Activated T-helper 17 cell treated with anti-CD3 and anti-CD28 coated beads, Interleukin-2, amount 50 U/mL, for 72 hours (primary cell): Measurements from ENCODE around the gene ARFGAP1. TPM values are rescaled to one million over a fixed set of nuclear protein-coding genes. Genes with fewer than 3 reads are reported as not detected.

Source experiments
- ATAC-seq: fragments of 150-1000 bp; cut with Tn5 transposase; replicated peaks from 2 replicates; pipeline ENCODE4 v1.10.0; 2021; ENCODE audit warnings: mild to moderate bottlenecking, moderate library complexity
- H3K27ac Mint-ChIP-seq: one replicate; pipeline ENCODE4 v1.8.0; 2022; ENCODE audit warnings: mixed read lengths
- H3K27me3 Mint-ChIP-seq: one replicate; pipeline ENCODE4 v1.8.0; 2022; ENCODE audit warnings: mixed read lengths
- H3K36me3 Mint-ChIP-seq: one replicate; pipeline ENCODE4 v1.8.0; 2022; ENCODE audit warnings: low read depth, mild to moderate bottlenecking, mixed read lengths
- H3K4me1 Mint-ChIP-seq: one replicate; pipeline ENCODE4 v1.8.0; 2022; ENCODE audit warnings: mixed read lengths
- H3K4me3 Mint-ChIP-seq: one replicate; pipeline ENCODE4 v1.8.0; 2022; ENCODE audit warnings: mild to moderate bottlenecking, mixed read lengths
- H3K9me3 Mint-ChIP-seq: one replicate; pipeline ENCODE4 v1.8.0; 2022; ENCODE audit warnings: mixed read lengths
- total RNA-seq, 2 donors: library from RNA; stranded (reverse); gene quantifications; one replicate each; pipeline ENCODE4 v1.2.3, GENCODE V29; 2022

The ARFGAP1 gene
- total RNA-seq, 2 donors from 2014 or later = 63.1 to 70.5 TPM

DNA sequence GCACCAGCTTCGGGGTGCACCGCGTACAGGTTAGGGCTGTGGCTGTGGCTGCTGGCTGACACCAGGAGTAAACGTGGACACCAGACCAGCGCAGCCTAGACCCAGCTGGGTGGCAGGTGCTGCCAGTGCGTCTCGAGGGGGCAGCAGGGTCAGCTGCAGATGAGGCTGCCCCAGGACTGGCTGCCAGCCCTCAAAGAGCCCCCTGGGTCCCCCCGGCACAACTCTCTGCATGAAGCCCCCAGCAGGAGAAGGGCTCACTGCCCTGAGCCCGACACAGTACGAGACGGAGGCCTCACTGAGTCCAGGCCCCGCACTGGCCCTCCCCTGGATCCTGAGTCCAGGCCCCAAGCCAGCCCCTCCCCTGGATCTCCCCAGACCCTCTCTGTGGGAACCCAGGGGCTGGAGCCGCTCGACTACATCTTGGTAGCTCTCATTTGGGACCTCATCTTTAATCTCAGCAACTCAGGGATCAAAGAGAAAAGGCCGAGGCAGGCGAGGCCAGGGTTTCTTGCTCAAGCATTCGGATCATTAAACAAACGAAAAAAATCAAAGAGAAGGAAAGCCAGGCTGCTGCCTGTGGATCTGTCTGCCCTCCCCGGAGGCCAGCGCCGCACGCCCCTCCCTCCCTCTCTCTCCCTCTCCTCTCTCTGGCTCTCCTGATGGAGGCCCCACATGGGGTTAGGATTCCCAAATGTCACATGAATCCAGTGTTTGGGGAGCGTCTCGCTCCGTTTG, 11.4 kb upstream of the ARFGAP1 start:
- peaks cover 6% of the 10 kb centered on the region for H3K4me1 Mint-ChIP-seq
- no peaks in the 10 kb centered on the region for H3K36me3 Mint-ChIP-seq
- no peaks in the 10 kb centered on the region for H3K9me3 Mint-ChIP-seq
- ATAC-seq = no peak
- no peak overlapping the region for H3K27ac Mint-ChIP-seq
- H3K4me3 Mint-ChIP-seq = no peak overlapping the region
- peaks cover 28% of the 10 kb centered on the region for H3K27me3 Mint-ChIP-seq

DNA sequence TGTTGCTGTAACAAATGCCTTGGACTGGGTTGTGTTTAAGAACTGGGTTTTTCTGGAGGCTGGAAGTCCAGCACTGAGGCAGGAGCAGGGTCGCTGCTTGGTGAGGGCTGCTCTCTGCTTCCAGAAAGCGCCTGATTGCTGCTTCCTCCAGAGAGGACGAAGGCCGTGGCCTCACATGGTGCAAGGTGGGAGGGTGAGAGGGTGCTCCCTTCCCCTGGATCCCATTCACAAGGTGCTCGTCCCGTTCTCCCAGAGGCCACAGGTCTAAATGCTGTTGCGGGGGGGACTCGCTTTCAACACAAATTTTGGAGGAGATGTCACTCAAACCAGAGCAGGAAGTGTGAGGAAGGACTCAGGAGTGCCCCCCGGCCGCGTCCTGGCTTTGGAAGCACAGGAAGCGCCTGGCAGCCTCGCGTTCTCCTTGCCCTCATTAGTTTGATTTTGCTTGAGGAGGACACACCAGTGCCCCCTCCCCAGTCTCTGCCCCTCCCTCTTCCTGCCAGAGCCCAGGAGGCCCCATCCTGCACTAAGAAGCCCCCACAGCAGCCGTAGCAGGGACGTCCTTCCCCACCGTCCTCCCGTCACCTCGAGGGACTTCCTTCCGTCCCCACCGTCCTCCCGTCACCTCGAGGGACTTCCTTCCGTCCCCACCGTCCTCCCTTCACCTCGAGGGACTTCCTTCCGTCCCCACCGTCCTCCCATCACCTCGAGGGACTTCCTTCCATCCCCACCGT, 10.7 kb upstream of the ARFGAP1 start:
- Mint-ChIP-seq H3K36me3 (no peaks in the 10 kb centered on the region), H3K27ac (no peak overlapping the region), H3K27me3 (peaks cover 21% of the 10 kb centered on the region), H3K4me3 (no peak overlapping the region), H3K9me3 (no peaks in the 10 kb centered on the region), H3K4me1 (peaks cover 3% of the 10 kb centered on the region)
- ATAC-seq = no peak

- H3K9me3 Mint-ChIP-seq = no peaks in the 10 kb centered on the region
- H3K27me3 Mint-ChIP-seq = peaks cover 17% of the 10 kb centered on the region
- H3K27ac Mint-ChIP-seq = no peak overlapping the region
- ATAC-seq = no peak
- H3K36me3 Mint-ChIP-seq = no peaks in the 10 kb centered on the region
- no peak overlapping the region for H3K4me3 Mint-ChIP-seq
- no peaks in the 10 kb centered on the region for H3K4me1 Mint-ChIP-seq
Measured at GRCh38 chr20:63262836-63263235, 9.8 kb upstream of the ARFGAP1 start.

DNA sequence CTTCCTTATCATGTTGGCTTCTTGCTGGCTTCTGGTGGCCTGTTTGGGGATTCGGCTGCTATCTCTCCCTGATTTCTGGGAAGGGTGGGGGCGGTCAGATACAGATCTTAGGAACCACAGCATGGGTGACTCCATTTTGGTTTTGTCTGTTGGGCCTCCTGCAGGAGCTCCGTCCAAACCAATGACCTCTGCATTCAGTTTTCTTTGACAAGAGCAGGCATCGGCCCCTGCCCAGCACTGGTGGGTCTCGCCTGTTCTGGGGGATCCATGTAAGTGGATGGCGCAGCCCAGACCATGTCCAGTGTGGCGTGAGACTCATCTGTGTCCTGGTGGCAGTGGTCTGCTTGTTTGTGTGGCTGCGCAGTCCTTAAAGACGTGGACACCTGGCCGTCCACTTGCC, 8.6 kb upstream of the ARFGAP1 start:
- Mint-ChIP-seq H3K4me1 (no peaks in the 10 kb centered on the region), H3K36me3 (no peaks in the 10 kb centered on the region), H3K27ac (no peak overlapping the region), H3K9me3 (no peaks in the 10 kb centered on the region), H3K27me3 (peaks cover 17% of the 10 kb centered on the region), H3K4me3 (no peak overlapping the region)
- no peak for ATAC-seq

DNA sequence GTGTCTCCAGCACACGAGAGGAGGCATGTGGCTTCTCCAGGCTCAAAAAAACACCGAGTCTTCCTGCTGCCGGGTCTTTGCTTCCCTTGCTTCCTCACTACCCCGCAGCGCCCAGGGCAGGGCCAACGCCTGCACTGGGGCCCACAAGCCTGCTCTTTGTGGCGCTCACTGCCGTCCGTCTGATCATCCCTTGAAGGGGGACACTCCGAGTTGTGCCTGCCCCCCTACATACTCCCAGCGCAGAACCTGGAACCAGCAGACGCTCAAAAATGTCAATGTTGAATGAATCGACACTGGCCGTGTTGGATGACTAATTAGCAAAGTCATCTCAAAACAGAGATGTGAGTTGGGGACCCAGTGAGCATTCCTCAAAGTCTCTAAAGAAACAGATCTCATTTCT, 8.1 kb upstream of the ARFGAP1 start:
- no peak overlapping the region for H3K27ac Mint-ChIP-seq
- H3K27me3 Mint-ChIP-seq = peaks cover 13% of the 10 kb centered on the region
- no peak overlapping the region for H3K4me3 Mint-ChIP-seq
- no peaks in the 10 kb centered on the region for H3K36me3 Mint-ChIP-seq
- H3K4me1 Mint-ChIP-seq = no peaks in the 10 kb centered on the region
- no peak for ATAC-seq
- no peaks in the 10 kb centered on the region for H3K9me3 Mint-ChIP-seq

- H3K4me3 Mint-ChIP-seq = no peak overlapping the region
- ATAC-seq = no peak
- H3K27ac Mint-ChIP-seq = no peak overlapping the region
- no peaks in the 10 kb centered on the region for H3K4me1 Mint-ChIP-seq
- H3K36me3 Mint-ChIP-seq = no peaks in the 10 kb centered on the region
- H3K27me3 Mint-ChIP-seq = peaks cover 13% of the 10 kb centered on the region
- H3K9me3 Mint-ChIP-seq = no peaks in the 10 kb centered on the region
Measured at GRCh38 chr20:63265891-63266515, 6.6 kb upstream of the ARFGAP1 start.

- Mint-ChIP-seq H3K9me3 (no peaks in the 10 kb centered on the region), H3K36me3 (no peaks in the 10 kb centered on the region), H3K4me3 (no peak overlapping the region), H3K27ac (no peak overlapping the region), H3K27me3 (peaks cover 13% of the 10 kb centered on the region), H3K4me1 (peaks cover 5% of the 10 kb centered on the region)
- ATAC-seq = no peak
Measured at GRCh38 chr20:63267691-63268090, 4.9 kb upstream of the ARFGAP1 start.

DNA sequence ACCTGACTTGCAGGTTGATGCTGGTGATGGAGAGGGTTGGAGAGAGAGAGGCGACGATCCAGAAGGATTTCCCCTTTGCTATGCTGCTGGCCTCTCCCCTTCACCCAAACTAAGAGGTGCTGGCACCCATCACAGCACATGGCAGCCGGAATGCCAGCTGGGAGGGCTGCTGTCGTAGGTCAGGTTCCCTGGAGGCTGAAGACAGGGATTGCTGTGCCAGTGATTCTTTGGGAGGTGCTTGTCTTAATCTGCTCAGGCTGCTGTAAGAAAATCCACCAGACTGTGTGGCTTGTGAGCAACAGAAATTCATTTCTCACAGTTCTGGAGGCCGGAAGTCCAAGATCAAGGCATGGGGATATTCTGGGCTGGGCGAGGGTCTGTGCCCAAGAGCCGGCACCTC, 4.4 kb upstream of the ARFGAP1 start:
- ATAC-seq = no peak
- Mint-ChIP-seq H3K36me3 (no peaks in the 10 kb centered on the region), H3K9me3 (no peaks in the 10 kb centered on the region), H3K27ac (no peak overlapping the region), H3K4me1 (peaks cover 5% of the 10 kb centered on the region), H3K27me3 (peaks cover 9% of the 10 kb centered on the region), H3K4me3 (no peak overlapping the region)

- H3K4me3 Mint-ChIP-seq = no peak overlapping the region
- H3K27me3 Mint-ChIP-seq = peaks cover 9% of the 10 kb centered on the region
- peaks cover 9% of the 10 kb centered on the region for H3K4me1 Mint-ChIP-seq
- no peaks in the 10 kb centered on the region for H3K36me3 Mint-ChIP-seq
- no peak for ATAC-seq
- H3K9me3 Mint-ChIP-seq = no peaks in the 10 kb centered on the region
- H3K27ac Mint-ChIP-seq = no peak overlapping the region
Measured at GRCh38 chr20:63268671-63269439, 3.8 kb upstream of the ARFGAP1 start.

GRCh38 chr20:63269724-63270123, 2.9 kb upstream of the ARFGAP1 start:
- H3K4me3 Mint-ChIP-seq = no peak overlapping the region
- H3K4me1 Mint-ChIP-seq = peaks cover 11% of the 10 kb centered on the region
- H3K9me3 Mint-ChIP-seq = no peaks in the 10 kb centered on the region
- H3K36me3 Mint-ChIP-seq = no peaks in the 10 kb centered on the region
- no peak overlapping the region for H3K27ac Mint-ChIP-seq
- H3K27me3 Mint-ChIP-seq = peaks cover 6% of the 10 kb centered on the region
- no peak for ATAC-seq

DNA sequence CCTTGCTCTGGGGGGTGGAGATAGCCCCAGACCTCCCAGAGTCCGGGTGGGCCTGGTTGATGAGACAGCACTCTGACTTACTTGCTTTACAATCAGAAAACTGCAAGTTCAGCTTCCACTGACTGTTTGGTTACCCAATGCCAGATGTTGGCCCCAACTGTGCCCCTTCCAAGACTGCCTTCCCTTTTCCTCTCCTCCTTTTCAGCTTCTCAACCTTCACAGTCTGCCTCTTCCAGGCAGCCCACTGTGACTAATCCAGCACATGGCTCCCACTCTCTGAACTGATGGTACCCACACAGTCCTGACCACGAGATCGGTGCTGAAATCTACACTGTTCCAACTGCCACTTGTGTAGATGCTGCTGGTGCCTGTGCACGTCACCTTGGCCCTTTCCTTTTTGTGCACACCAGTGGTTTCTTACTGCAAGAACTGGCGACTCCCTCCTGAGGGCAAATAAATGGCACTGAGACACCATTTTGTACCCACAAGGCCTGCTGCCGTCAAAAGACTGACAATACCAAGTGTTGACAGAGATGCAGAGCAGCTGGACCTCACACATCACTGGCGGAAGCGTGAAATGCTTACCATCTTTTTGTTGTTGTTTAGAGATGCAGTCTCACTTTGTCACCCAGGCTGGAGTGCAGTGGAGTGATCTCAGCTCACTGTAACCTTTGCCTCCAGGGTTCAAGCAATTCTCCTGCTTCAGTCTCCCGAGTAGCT, 1.8 kb upstream of the ARFGAP1 start:
- Mint-ChIP-seq H3K9me3 (no peaks in the 10 kb centered on the region), H3K27me3 (peaks cover 5% of the 10 kb centered on the region), H3K4me3 (peak overlapping the region; percentile 91), H3K27ac (no peak overlapping the region), H3K4me1 (peaks cover 11% of the 10 kb centered on the region), H3K36me3 (no peaks in the 10 kb centered on the region)
- no peak for ATAC-seq

DNA sequence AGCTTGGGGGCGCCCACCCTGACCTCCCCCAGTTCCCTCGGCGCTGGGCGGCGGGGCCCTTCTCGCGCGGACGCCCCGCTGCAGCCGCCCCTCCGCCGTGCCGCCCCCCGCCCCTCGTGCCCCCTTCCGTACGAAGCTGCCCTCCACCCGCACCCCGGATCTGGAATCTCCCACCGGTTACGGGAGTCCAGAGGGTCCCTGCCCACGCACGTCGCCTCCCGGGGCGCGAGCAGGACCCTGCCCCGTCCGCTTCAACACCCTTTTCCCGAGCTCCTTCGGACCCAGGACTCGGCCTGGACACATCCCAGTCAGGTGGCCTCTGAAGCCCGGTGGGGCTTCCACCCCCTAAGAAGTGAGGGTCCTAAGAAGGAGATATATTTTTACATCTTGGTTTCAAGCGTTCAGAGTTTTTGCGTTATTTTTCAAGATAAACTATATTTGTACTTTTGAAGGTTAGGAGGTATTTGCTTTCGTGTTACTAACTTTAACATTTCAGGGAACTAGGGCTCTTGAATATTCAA, 506 bp downstream of the ARFGAP1 start:
- no peak for ATAC-seq
- H3K27ac Mint-ChIP-seq = peak overlapping the region; percentile 95
- no peaks in the 10 kb centered on the region for H3K9me3 Mint-ChIP-seq
- peaks cover 11% of the 10 kb centered on the region for H3K4me1 Mint-ChIP-seq
- H3K36me3 Mint-ChIP-seq = peaks cover 22% of the 10 kb centered on the region
- H3K27me3 Mint-ChIP-seq = no peaks in the 10 kb centered on the region
- peak overlapping the region; percentile 91 for H3K4me3 Mint-ChIP-seq

DNA sequence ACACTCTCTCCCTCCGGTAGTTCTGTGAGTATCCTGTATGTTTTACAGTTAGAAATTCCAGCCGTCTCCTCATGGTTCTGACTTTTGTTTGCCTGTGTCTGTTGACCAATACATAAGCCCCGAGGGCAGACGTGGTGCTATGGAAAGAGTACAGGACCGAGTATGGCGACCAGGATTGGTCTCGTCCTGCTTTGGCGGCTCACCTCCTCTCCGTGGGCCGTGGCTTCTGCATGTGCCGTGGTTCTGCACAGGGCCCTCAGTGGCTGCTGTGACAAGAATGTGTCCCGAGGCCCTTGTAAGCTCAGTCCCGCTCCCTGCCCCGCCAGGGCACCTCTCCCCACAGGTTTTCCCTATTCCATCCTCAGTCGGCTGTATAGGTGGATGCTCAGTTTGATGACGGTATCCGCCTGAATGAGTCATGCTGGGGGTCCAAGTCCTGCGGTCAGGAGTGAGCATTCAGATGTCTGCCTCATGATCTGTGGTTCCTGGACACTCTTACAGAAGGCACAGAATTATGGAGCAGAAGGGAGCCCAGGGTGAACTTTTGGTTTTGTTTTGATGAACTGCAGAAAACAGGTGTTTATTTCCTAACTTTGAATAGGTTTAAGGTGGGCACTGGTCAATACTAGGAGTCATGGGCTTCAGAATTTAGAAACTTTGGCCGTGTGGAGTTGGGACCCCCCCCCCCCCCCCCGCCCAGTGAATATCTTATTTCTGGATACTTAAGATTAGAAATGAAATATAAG, 1.2 kb downstream of the ARFGAP1 start:
- no peak for ATAC-seq
- Mint-ChIP-seq H3K4me3 (peak overlapping the region; percentile 91), H3K36me3 (peaks cover 29% of the 10 kb centered on the region), H3K4me1 (peaks cover 11% of the 10 kb centered on the region), H3K27ac (peak overlapping the region; percentile 95), H3K9me3 (no peaks in the 10 kb centered on the region), H3K27me3 (no peaks in the 10 kb centered on the region)
